ENCODE measurements around the gene GRIP2. TPM values are rescaled to one million over a fixed set of nuclear protein-coding genes. Genes with fewer than 3 reads are reported as not detected.

GRIP2 gene
- total RNA-seq, 1 experiment from 2014 or later = not detected

- DNase-seq = no peak
- H3K4me3 Mint-ChIP-seq (ENCODE audit: low read depth, unreplicated experiment) = no peak overlapping the region
These were observed 26.4 kb downstream of the GRIP2 start for GRCh38 chr3:14513566-14514322.

GRCh38 chr3:14512942-14513327 is 27.2 kb downstream of the GRIP2 start:
- Mint-ChIP-seq H3K36me3 (ENCODE audit: insufficient read depth, unreplicated experiment) (no peaks in the 10 kb centered on the region), H3K9me3 (ENCODE audit: low read depth, unreplicated experiment) (no peaks in the 10 kb centered on the region), H3K27me3 (ENCODE audit: unreplicated experiment) (peaks cover 29% of the 10 kb centered on the region), H3K27ac (ENCODE audit: unreplicated experiment) (no peak overlapping the region), H3K4me1 (ENCODE audit: low read depth, unreplicated experiment) (no peaks in the 10 kb centered on the region), H3K4me3 (ENCODE audit: low read depth, unreplicated experiment) (no peak overlapping the region)
- CTCF ChIA-PET = no interaction called here
- DNase-seq = no peak
- intact Hi-C loops (cut with micrococcal nuclease; ENCODE audit: unreplicated experiment) = loop anchor here (10.0 kb wide), 1 partner anchor 132 kb away; no protein-coding TSS in a partner anchor
- no TSS peak for BruUV-seq (replicated peaks)
- no peak for TF ChIP-seq CTCF (IDR thresholded peaks at IDR 0.05; ENCODE audit: unreplicated experiment)

More at GRCh38 chr3:14513566-14514322, 26.4 kb downstream of the GRIP2 start:
- no peak for TF ChIP-seq CTCF (IDR thresholded peaks at IDR 0.05; ENCODE audit: unreplicated experiment)
- H3K9me3 Mint-ChIP-seq (ENCODE audit: low read depth, unreplicated experiment) = no peaks in the 10 kb centered on the region
- intact Hi-C loops (cut with micrococcal nuclease; ENCODE audit: unreplicated experiment) = loop anchor here (10.0 kb wide), 1 partner anchor 131 kb away; no protein-coding TSS in a partner anchor
- no peaks in the 10 kb centered on the region for H3K36me3 Mint-ChIP-seq (ENCODE audit: insufficient read depth, unreplicated experiment)
- peaks cover 29% of the 10 kb centered on the region for H3K27me3 Mint-ChIP-seq (ENCODE audit: unreplicated experiment)
- no TSS peak for BruUV-seq (replicated peaks)
- CTCF ChIA-PET = interaction anchor here (0.7 to 1.0 kb wide), 2 partner anchors 32 to 614 kb away, joined by 3 read pairs; no protein-coding TSS in a partner anchor
- no peaks in the 10 kb centered on the region for H3K4me1 Mint-ChIP-seq (ENCODE audit: low read depth, unreplicated experiment)
- no peak overlapping the region for H3K27ac Mint-ChIP-seq (ENCODE audit: unreplicated experiment)

- Mint-ChIP-seq H3K27me3 (ENCODE audit: unreplicated experiment) (peaks cover 27% of the 10 kb centered on the region), H3K36me3 (ENCODE audit: insufficient read depth, unreplicated experiment) (no peaks in the 10 kb centered on the region), H3K27ac (ENCODE audit: unreplicated experiment) (no peak overlapping the region), H3K9me3 (ENCODE audit: low read depth, unreplicated experiment) (no peaks in the 10 kb centered on the region), H3K4me1 (ENCODE audit: low read depth, unreplicated experiment) (no peaks in the 10 kb centered on the region), H3K4me3 (ENCODE audit: low read depth, unreplicated experiment) (no peak overlapping the region)
- CTCF ChIA-PET = no interaction called here
- DNase-seq = no peak
- intact Hi-C loops (cut with micrococcal nuclease; ENCODE audit: unreplicated experiment) = loop anchor here (10.0 kb wide), 1 partner anchor 132 kb away; no protein-coding TSS in a partner anchor
- TF ChIP-seq CTCF (IDR thresholded peaks at IDR 0.05; ENCODE audit: unreplicated experiment) = no peak
- BruUV-seq (replicated peaks) = no TSS peak
These were observed 27.7 kb downstream of the GRIP2 start for GRCh38 chr3:14512281-14512941.

GRCh38 chr3:14511623-14512280 is 28.4 kb downstream of the GRIP2 start:
- no peak for DNase-seq
- H3K36me3 Mint-ChIP-seq (ENCODE audit: insufficient read depth, unreplicated experiment) = no peaks in the 10 kb centered on the region
- intact Hi-C loops (cut with micrococcal nuclease; ENCODE audit: unreplicated experiment) = loop anchor here (10.0 kb wide), 1 partner anchor 133 kb away; no protein-coding TSS in a partner anchor
- TF ChIP-seq CTCF (IDR thresholded peaks at IDR 0.05; ENCODE audit: unreplicated experiment) = no peak
- CTCF ChIA-PET = no interaction called here
- no peak overlapping the region for H3K4me3 Mint-ChIP-seq (ENCODE audit: low read depth, unreplicated experiment)
- no peaks in the 10 kb centered on the region for H3K4me1 Mint-ChIP-seq (ENCODE audit: low read depth, unreplicated experiment)
- BruUV-seq (replicated peaks) = no TSS peak
- H3K27me3 Mint-ChIP-seq (ENCODE audit: unreplicated experiment) = peaks cover 20% of the 10 kb centered on the region
- H3K9me3 Mint-ChIP-seq (ENCODE audit: low read depth, unreplicated experiment) = no peaks in the 10 kb centered on the region
- no peak overlapping the region for H3K27ac Mint-ChIP-seq (ENCODE audit: unreplicated experiment)

All from Calu3 (cell line).